NCI-H2081 treated with DMSO at 0.1 percent for 48 hours (cell line): ENCODE data around the gene SYNCRIP.
"Not testable (repeated sequence)": the region's sequence is repeated elsewhere in the genome, so short reads cannot be mapped to it uniquely, and the experiment has no call there.

ENCODE experiments used
- DNase-seq: peaks from one replicate; lab custom pipeline; 2025; lab: John Stamatoyannopoulos, UW

Gene SYNCRIP

GRCh38 chr6:85642774-85643536, at the start of gene SYNCRIP:
SYNCRIP (minus strand) TSS chr6:85642886; CDS start chr6:85641439, 1,447 bp downstream.
- DNase-seq, result peak; percentile 84

- no peak for DNase-seq
Observed at GRCh38 chr6:85691478-85691877, 48.8 kb upstream of the SYNCRIP start.

- no peak for DNase-seq
Observed at GRCh38 chr6:85690071-85690470, 47.4 kb upstream of the SYNCRIP start.

- DNase-seq, result no peak
Observed at GRCh38 chr6:85685713-85686112, 43.0 kb upstream of the SYNCRIP start.

GRCh38 chr6:85684809-85685171, 42.1 kb upstream of the SYNCRIP start:
- no peak for DNase-seq

- DNase-seq, result no peak
Observed at GRCh38 chr6:85684133-85684808, 41.6 kb upstream of the SYNCRIP start.

GRCh38 chr6:85681899-85682298, 39.2 kb upstream of the SYNCRIP start:
- DNase-seq, result not testable (repeated sequence)

- DNase-seq, result no peak
Observed at GRCh38 chr6:85680388-85680787, 37.7 kb upstream of the SYNCRIP start.

- DNase-seq, result no peak
Observed at GRCh38 chr6:85679445-85680123, 36.9 kb upstream of the SYNCRIP start.

- DNase-seq, result peak; percentile 94
Observed at GRCh38 chr6:85678602-85679444, 36.1 kb upstream of the SYNCRIP start.

GRCh38 chr6:85678026-85678601, 35.4 kb upstream of the SYNCRIP start:
- DNase-seq, result no peak

- no peak for DNase-seq
Observed at GRCh38 chr6:85677234-85677956, 34.7 kb upstream of the SYNCRIP start.

GRCh38 chr6:85676086-85676729, 33.5 kb upstream of the SYNCRIP start:
- DNase-seq, result no peak

GRCh38 chr6:85675030-85675819, 32.5 kb upstream of the SYNCRIP start:
- no peak for DNase-seq

- no peak for DNase-seq
Observed at GRCh38 chr6:85674604-85675003, 31.9 kb upstream of the SYNCRIP start.

GRCh38 chr6:85673198-85674139, 30.8 kb upstream of the SYNCRIP start:
- no peak for DNase-seq

GRCh38 chr6:85672623-85673022, 29.9 kb upstream of the SYNCRIP start:
- DNase-seq, result no peak

GRCh38 chr6:85672050-85672449, 29.4 kb upstream of the SYNCRIP start:
- DNase-seq, result no peak

GRCh38 chr6:85670573-85670972, 27.9 kb upstream of the SYNCRIP start:
- DNase-seq, result no peak
